Lung microvascular endothelial cell (primary cell): Measurements from ENCODE around the gene SLC43A3. TPM values are rescaled to one million over a fixed set of nuclear protein-coding genes. Genes with fewer than 3 reads are reported as not detected.
A peak's percentile ranks its signal among the peaks of the same experiment; 100 is the strongest.

Experiments
- DNase-seq, 2 donors: peaks; one replicate each; pipeline versions ENCODE4 v3.0.0 to v3.0.0-alpha.2; 2010; ENCODE audit warnings: low read depth in 2 of 2
- total RNA-seq: library from RNA; depleted of rRNA; stranded (reverse); fragments of >200 nt; gene quantifications from 2 replicates; pipeline ENCODE4 v1.2.1, GENCODE V29; 2014

SLC43A3 gene
- total RNA-seq, 1 donor from 2014 or later, result 38.7 TPM

DNA sequence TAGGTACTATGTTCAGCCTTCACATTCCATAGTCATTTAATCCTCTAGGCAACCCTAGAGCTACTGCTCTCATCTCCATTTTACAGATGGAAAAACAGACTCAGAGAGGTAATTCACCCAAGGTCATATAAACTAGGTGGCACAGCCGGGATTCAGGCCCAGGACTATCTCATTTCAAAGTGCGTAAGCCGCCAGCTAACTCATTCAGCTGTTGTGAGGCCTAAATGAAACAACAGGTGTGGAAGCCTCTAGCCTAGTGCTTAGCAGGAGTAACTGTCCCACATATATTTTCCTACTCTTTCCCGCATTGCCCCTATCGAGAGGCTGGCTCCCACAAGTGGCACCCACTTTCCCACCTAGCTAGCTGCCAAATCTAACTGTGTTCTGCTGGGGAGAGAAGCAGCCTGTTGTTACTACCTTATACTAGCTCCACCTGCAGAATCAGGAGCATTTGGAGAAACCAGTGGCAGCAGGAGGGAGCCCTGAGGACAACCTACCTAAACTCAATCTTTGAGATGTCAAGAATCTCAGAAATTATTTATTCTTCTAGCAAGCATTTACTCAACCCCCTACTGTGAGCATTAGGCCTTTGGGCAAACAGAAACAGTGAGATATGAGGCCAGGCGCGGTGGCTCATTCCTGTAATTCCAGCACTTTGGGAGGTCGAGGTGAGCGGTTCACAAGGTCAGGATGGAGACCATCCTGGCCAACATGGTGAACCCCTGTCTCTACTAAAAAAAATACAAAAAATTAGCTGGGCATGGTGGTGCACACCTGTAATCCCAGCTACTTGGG lies 66.8 kb downstream of the SLC43A3 start:
- no peak for DNase-seq

DNA sequence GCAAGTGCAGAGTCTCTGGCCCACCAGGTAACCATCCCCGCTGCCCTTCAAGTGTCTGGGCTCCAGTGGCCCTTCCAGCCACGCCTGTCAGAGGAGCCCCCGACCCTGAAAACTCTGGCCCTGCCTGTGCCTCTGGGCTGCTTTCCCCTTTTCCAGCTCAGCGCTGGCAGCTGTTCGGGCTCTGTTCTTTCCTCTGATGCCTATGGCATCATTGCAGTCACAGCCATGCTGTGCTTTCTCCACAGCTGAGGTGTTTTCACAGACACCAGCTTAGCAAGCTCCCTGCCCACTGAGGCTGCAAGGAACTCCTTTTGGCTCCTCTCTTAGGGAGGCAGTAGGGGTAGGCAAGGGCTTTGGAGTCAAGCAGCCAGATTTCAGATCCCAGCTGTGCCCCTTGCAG lies 67.5 kb downstream of the SLC43A3 start:
- DNase-seq, result no peak

DNA sequence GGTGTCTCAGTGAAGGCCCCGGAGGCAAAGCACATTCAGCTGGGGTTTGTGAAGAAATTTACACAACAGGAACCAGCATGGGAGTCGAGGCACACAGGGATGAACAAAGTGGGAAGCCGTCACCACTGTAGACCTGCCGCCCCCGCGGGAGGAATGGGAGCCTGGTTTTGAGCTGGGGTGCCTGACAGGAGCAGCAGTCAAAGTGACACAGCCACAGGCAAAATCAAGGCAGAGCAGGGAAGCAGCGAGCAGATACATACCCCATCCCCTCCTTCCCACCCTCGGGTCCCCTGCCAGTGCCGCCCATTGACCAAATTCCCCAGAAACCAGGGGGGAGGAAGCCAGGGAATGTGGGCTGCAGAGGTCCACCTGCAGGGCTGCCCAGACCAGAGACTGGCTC lies 67.9 kb downstream of the SLC43A3 start:
- DNase-seq, result no peak

DNA sequence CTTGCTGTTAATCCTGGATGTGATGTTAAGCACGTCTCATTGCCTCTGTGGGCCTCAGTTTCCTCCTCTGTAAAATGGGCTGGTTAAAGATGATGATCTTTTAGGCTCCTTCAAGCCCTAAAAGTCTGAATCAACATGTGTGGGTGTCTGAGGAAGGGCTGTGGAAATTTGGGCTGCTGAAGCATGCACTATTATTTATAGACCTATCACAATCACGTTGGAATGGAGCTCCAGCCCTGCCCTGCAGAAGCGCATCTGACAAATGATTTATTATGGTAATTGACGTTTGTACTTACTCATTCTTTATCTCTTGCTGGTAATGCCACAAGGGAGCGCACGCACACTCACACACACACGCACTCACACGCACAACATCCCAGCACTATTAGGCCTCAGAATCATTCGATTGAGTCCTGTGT lies 68.4 kb downstream of the SLC43A3 start:
- DNase-seq, result no peak

DNA sequence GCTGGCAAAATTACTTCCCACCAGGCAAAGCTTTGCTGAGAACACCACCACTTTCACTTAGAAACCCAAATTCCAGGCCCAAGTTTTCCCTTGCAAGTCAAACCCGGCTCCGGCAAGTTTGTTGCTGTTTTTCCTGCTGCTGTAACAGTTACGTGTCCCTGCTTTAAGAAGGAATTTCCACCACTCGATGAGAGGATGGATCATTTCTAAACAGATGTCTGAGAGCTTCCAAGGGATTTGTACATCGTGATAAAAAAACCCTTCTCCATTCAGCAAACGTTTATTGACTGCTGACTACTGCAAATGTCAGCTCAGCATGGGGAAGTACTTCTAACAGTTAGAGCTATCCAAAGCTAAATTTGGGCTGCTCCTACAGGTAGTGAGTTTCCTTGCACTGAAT lies 69.1 kb downstream of the SLC43A3 start:
- peak in 1 of 2 donors; percentile 16 for DNase-seq

DNA sequence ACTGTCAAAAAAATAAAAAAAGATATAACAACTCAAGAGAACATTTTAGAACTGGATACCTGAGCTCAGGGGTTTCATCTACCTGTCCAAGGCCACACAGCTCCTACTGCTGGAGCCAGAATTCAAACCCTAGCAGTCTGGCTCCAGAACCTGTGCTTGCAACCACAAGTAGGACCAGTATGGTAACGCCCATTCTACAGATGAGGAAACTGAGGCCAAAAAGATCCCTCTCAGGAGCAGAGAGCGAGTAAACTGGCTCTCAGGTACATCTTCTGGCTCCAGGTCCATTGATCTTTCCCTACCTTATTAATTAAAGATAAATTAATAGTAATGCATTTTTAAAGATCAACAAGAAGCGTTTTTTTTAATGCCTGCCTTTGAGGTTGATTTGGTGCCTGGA lies 69.6 kb downstream of the SLC43A3 start:
- DNase-seq, result no peak

Other genes with a start within 250 kb of the SLC43A3 start
- under 0.01 TPM in 2 replicates for gene LRRC55, start 245.2 kb downstream of the SLC43A3 start, total RNA-seq
- gene APLNR, start 189.9 kb downstream of the SLC43A3 start, total RNA-seq, result under 0.01 TPM in 2 replicates
- 39.2 and 44.6 TPM in 2 replicates for gene TNKS1BP1, start 102.2 kb downstream of the SLC43A3 start, total RNA-seq
- gene SSRP1, start 91.2 kb downstream of the SLC43A3 start, total RNA-seq, result 34.5 and 46.9 TPM in 2 replicates
- not detected in 2 replicates for gene P2RX3, start 88.8 kb downstream of the SLC43A3 start, total RNA-seq
- not detected in 2 replicates for gene PRG3, start 46.0 kb downstream of the SLC43A3 start, total RNA-seq
- not detected in 2 replicates for gene PRG2, start 36.5 kb downstream of the SLC43A3 start, total RNA-seq
- under 0.01 and 0.20 TPM in 2 replicates for gene RTN4RL2, start 33.4 kb upstream of the SLC43A3 start, total RNA-seq
- 9.6 and 16.9 TPM in 2 replicates for gene SLC43A1, start 88.6 kb upstream of the SLC43A3 start, total RNA-seq
- 42.5 and 55.8 TPM in 2 replicates for gene TIMM10, start 103.6 kb upstream of the SLC43A3 start, total RNA-seq
- gene SMTNL1, start 110.5 kb upstream of the SLC43A3 start, total RNA-seq, result not detected in 2 replicates
- 29.2 and 44.8 TPM in 2 replicates for gene UBE2L6, start 140.6 kb upstream of the SLC43A3 start, total RNA-seq
- 0.40 TPM in 1 of 2 replicates, not detected in the other for gene SERPING1, start 170.6 kb upstream of the SLC43A3 start, total RNA-seq
- gene YPEL4, start 222.8 kb upstream of the SLC43A3 start, total RNA-seq, result under 0.01 TPM in 2 replicates
- gene CLP1, start 230.6 kb upstream of the SLC43A3 start, total RNA-seq, result 14.6 and 19.0 TPM in 2 replicates
- 25.1 and 35.7 TPM in 2 replicates for gene ZDHHC5, start 241.0 kb upstream of the SLC43A3 start, total RNA-seq